Mononuclear cell (primary cell): ENCODE data around the gene RBM28. TPM values are rescaled to one million over a fixed set of nuclear protein-coding genes. Genes with fewer than 3 reads are reported as not detected.

Experiments
- H3K27me3 ChIP-seq: 2 replicates; pipeline ENCODE4 v1.6.0; 2011; ENCODE audit warnings: low read length, control low read depth; ENCODE audit not compliant: insufficient read depth
- H3K4me1 ChIP-seq: 2 replicates; pipeline ENCODE4 v1.5.1; 2011; ENCODE audit warnings: mild to moderate bottlenecking, low read length, control low read depth; ENCODE audit not compliant: insufficient read depth
- H3K4me3 ChIP-seq: 2 replicates; pipeline ENCODE4 v1.5.1; 2011; ENCODE audit warnings: mild to moderate bottlenecking, low read length, moderate library complexity
- H3K9me3 ChIP-seq: 2 replicates; pipeline ENCODE4 v1.5.1; 2011; ENCODE audit warnings: low read depth, mild to moderate bottlenecking, control low read depth, low read length
- total RNA-seq: library from RNA; depleted of rRNA; stranded (reverse); fragments of >200 nt; gene quantifications from one replicate; pipeline ENCODE4 v1.2.3, GENCODE V29; 2012

RBM28 gene
- total RNA-seq, 1 donor = 5.4 TPM

DNA sequence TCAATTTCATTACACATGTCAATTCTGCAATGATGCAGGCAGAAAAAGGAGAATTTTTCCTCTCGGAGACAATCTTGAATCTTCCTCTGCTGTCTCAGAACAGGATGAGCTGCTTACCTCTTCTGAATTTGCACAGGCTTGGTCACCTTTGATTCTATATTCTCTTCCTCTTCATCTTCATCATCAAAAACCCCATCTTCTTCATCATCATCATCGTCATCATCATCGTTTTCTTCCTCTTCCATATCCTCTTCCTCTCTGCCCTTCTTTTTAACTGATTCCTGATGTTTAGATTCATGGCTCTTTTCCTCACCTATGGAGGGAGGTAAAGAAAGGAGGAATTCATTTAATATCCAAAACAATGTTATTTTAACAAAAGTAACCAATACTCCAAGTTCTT, 8.0 kb downstream of the RBM28 start:
- Histone ChIP-seq H3K27me3 (no peaks in the 10 kb centered on the region), H3K9me3 (no peaks in the 10 kb centered on the region), H3K4me1 (no peaks in the 10 kb centered on the region), H3K4me3 (no peak overlapping the region)

GRCh38 chr7:128324368-128324680, 19.4 kb downstream of the RBM28 start:
- Histone ChIP-seq H3K9me3 (no peaks in the 10 kb centered on the region), H3K4me3 (no peak overlapping the region), H3K27me3 (no peaks in the 10 kb centered on the region)

GRCh38 chr7:128323459-128324367, 20.0 kb downstream of the RBM28 start:
- no peak overlapping the region for H3K4me3 ChIP-seq
- H3K27me3 ChIP-seq = no peaks in the 10 kb centered on the region
- peaks cover 16% of the 10 kb centered on the region for H3K4me1 ChIP-seq
- H3K9me3 ChIP-seq = no peaks in the 10 kb centered on the region

More at GRCh38 chr7:128324368-128324680, 19.4 kb downstream of the RBM28 start:
- peaks cover 16% of the 10 kb centered on the region for H3K4me1 ChIP-seq

DNA sequence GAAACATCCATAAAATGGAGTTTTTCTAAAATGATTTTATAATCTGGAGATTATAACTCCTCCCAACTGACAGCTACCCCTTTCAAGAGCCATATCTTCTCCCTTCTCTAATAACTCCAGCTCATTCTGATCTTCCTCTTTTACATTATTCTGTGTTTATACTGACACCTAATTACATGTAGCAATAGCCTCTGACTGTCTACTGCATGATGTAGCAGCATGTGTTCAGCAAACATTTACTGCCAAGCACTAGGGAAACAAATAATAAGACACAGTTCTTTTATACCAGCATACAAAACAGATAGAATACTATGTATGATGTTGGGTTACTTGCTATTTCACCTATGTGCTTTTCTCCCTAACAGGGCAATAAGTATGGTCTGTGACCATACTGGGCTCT, 20.7 kb downstream of the RBM28 start:
- no peak overlapping the region for H3K4me3 ChIP-seq
- H3K27me3 ChIP-seq = no peaks in the 10 kb centered on the region
- no peaks in the 10 kb centered on the region for H3K9me3 ChIP-seq
- peaks cover 16% of the 10 kb centered on the region for H3K4me1 ChIP-seq

GRCh38 chr7:128322040-128322643, 21.6 kb downstream of the RBM28 start:
- no peaks in the 10 kb centered on the region for H3K27me3 ChIP-seq
- peaks cover 16% of the 10 kb centered on the region for H3K4me1 ChIP-seq
- H3K4me3 ChIP-seq = no peak overlapping the region
- no peaks in the 10 kb centered on the region for H3K9me3 ChIP-seq

DNA sequence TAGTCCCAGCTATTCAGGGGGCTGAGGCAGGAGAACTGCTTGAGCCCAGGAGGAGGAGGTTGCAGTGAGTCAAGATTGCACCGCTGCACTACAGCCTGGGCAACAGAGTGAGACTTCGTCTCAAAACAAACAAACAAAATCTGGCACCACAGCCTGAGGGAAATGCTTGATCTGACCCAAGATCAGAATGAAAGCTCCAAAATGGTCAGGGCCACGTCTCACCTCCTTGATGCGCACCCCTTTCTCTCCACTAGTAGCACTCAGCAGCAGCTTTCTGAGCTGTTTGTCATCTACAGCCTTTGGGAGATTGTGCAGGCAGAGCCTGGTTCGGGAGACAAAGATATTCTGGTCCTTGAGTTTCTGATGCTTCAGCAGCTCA, 22.7 kb downstream of the RBM28 start:
- Histone ChIP-seq H3K27me3 (no peaks in the 10 kb centered on the region), H3K4me3 (no peak overlapping the region), H3K9me3 (no peaks in the 10 kb centered on the region)

GRCh38 chr7:128318691-128319090, 25.0 kb downstream of the RBM28 start:
- Histone ChIP-seq H3K9me3 (no peaks in the 10 kb centered on the region), H3K27me3 (no peaks in the 10 kb centered on the region), H3K4me1 (peaks cover 16% of the 10 kb centered on the region), H3K4me3 (no peak overlapping the region)

More for the DNA sequence above, 22.7 kb downstream of the RBM28 start:
- peaks cover 16% of the 10 kb centered on the region for H3K4me1 ChIP-seq

- Histone ChIP-seq H3K4me3 (no peak overlapping the region), H3K27me3 (no peaks in the 10 kb centered on the region), H3K9me3 (no peaks in the 10 kb centered on the region), H3K4me1 (no peaks in the 10 kb centered on the region)
These were observed 32.7 kb downstream of the RBM28 start for GRCh38 chr7:128311013-128311412.

DNA sequence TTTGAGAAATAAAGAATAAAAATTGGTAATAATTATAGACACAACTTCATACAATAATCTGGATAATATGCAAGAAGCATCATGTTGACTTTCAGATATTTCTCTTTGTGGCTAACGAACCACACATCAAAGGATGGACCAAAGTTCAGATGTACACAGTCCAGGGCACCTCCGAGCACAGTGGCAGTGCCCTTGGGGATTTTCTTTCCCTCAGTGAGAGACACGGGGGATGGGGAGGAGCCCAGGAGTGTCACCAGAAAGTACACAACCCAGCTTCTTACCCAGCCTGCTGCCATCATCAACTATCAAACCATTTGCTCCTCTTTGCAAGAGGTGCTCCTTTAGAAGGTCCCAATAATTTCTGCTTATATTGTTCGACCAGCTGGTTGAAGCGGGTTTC, 33.2 kb downstream of the RBM28 start:
- no peaks in the 10 kb centered on the region for H3K4me1 ChIP-seq
- H3K9me3 ChIP-seq = no peaks in the 10 kb centered on the region
- no peaks in the 10 kb centered on the region for H3K27me3 ChIP-seq

DNA sequence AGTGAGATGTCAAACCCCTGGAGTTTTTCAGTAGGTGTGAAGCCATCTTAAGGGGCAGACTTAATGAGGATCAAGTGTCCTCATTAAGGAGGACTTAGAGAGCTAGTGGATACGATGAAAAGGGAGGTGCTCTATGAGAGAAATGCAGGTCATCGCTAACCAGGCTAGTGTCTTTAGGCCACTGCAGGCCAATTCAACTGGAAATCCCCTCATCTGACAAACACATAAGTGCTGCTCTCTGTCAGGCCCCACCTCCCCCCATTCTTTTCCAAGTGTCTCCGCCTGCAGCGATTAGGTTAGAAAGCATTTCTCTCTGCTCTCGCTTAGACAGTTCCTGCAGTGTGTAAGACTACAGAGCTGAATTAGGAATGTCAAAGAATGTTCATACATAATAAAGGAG, 33.7 kb downstream of the RBM28 start:
- H3K9me3 ChIP-seq = no peaks in the 10 kb centered on the region
- no peaks in the 10 kb centered on the region for H3K4me1 ChIP-seq
- H3K27me3 ChIP-seq = no peaks in the 10 kb centered on the region
- H3K4me3 ChIP-seq = no peak overlapping the region

More for the DNA sequence above, 33.2 kb downstream of the RBM28 start:
- no peak overlapping the region for H3K4me3 ChIP-seq

DNA sequence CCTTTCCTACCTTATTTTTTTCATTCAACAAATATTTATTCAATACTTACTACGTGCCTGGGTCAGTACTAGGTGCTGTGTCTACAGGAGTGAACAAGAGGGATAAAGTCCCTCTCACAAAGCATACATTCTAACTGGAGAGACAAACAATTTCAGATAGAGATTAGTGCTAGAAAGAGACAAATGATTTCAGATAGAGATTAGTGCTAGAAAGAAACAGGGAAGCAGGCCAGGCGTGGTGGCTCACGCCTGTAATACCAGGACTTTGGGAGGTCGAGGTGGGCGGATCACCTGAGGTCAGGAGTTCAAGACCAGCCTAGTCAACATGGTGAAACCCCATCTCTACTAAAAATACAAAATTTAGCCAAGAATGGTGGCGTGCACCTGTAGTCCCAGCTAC, 34.6 kb downstream of the RBM28 start:
- Histone ChIP-seq H3K4me3 (no peak overlapping the region), H3K27me3 (no peaks in the 10 kb centered on the region), H3K9me3 (no peaks in the 10 kb centered on the region), H3K4me1 (no peaks in the 10 kb centered on the region)

GRCh38 chr7:128307061-128307460, 36.6 kb downstream of the RBM28 start:
- no peaks in the 10 kb centered on the region for H3K27me3 ChIP-seq
- H3K4me1 ChIP-seq = no peaks in the 10 kb centered on the region
- H3K4me3 ChIP-seq = no peak overlapping the region
- H3K9me3 ChIP-seq = no peaks in the 10 kb centered on the region

- H3K4me1 ChIP-seq = no peaks in the 10 kb centered on the region
- no peak overlapping the region for H3K4me3 ChIP-seq
- no peaks in the 10 kb centered on the region for H3K27me3 ChIP-seq
- no peaks in the 10 kb centered on the region for H3K9me3 ChIP-seq
These were observed 39.5 kb downstream of the RBM28 start for GRCh38 chr7:128304212-128304611.

- H3K4me1 ChIP-seq = peaks cover 1% of the 10 kb centered on the region
- H3K9me3 ChIP-seq = no peaks in the 10 kb centered on the region
- H3K27me3 ChIP-seq = no peaks in the 10 kb centered on the region
- no peak overlapping the region for H3K4me3 ChIP-seq
These were observed 40.1 kb downstream of the RBM28 start for GRCh38 chr7:128303643-128304042.

- peaks cover 5% of the 10 kb centered on the region for H3K4me1 ChIP-seq
- H3K4me3 ChIP-seq = no peak overlapping the region
- no peaks in the 10 kb centered on the region for H3K9me3 ChIP-seq
- H3K27me3 ChIP-seq = no peaks in the 10 kb centered on the region
These were observed 40.6 kb downstream of the RBM28 start for GRCh38 chr7:128303133-128303532.

- H3K4me1 ChIP-seq = peaks cover 5% of the 10 kb centered on the region
- H3K4me3 ChIP-seq = no peak overlapping the region
- no peaks in the 10 kb centered on the region for H3K27me3 ChIP-seq
- H3K9me3 ChIP-seq = no peaks in the 10 kb centered on the region
These were observed 41.6 kb downstream of the RBM28 start for GRCh38 chr7:128302139-128302538.
